Measurements from ENCODE around the gene ARHGAP31. TPM values are rescaled to one million over a fixed set of nuclear protein-coding genes. Genes with fewer than 3 reads are reported as not detected.

The ARHGAP31 gene, protein sequence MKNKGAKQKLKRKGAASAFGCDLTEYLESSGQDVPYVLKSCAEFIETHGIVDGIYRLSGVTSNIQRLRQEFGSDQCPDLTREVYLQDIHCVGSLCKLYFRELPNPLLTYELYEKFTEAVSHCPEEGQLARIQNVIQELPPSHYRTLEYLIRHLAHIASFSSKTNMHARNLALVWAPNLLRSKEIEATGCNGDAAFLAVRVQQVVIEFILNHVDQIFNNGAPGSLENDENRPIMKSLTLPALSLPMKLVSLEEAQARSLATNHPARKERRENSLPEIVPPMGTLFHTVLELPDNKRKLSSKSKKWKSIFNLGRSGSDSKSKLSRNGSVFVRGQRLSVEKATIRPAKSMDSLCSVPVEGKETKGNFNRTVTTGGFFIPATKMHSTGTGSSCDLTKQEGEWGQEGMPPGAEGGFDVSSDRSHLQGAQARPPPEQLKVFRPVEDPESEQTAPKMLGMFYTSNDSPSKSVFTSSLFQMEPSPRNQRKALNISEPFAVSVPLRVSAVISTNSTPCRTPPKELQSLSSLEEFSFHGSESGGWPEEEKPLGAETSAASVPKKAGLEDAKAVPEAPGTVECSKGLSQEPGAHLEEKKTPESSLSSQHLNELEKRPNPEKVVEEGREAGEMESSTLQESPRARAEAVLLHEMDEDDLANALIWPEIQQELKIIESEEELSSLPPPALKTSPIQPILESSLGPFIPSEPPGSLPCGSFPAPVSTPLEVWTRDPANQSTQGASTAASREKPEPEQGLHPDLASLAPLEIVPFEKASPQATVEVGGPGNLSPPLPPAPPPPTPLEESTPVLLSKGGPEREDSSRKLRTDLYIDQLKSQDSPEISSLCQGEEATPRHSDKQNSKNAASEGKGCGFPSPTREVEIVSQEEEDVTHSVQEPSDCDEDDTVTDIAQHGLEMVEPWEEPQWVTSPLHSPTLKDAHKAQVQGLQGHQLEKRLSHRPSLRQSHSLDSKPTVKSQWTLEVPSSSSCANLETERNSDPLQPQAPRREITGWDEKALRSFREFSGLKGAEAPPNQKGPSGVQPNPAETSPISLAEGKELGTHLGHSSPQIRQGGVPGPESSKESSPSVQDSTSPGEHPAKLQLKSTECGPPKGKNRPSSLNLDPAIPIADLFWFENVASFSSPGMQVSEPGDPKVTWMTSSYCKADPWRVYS (N-terminal part only)
- 10 to 100 TPM; 40.5 to 46.5 (median 44.4) TPM for total RNA-seq

DNA sequence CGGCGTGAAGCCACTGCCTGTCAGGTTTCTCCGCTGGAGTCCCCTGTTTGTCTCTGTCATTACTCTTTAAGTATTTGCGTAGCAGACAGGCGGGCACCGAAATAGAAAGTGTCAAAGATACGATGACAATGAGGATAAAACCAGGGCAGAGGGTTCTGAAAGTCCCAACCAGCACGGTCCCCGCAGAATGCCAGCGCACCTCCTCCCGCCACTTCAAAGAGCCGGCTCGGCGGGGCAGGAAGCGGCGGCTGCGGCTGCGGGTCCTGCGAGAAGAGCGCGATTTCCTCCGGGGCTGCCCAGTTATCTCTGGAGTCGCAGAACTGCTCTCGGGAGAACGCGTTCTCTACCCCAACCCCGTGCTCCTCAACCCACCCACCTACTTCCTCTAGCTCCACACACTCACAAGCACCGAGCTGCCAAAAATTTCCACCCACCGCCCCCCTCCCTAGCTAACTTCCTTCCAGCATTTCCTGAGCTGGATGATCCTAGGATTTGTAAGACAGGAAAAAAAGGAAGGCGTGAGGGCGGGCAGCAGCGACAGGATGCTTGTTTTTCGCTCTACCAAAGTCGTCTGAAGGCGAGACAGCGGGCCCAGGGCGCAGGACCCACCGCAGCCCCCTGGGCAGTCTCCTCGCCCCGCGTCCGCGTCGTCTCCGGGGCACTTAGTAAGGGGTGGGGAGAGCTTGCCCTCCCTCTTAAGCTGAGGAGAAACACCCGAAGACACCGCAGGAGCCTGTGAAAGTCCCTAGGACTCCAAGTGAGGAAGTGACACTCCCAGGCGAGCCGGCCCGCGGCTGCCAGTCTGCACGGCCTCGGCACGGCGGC, at the start of gene ARHGAP31:
Gene ARHGAP31, plus strand, starts transcription at position 513 of the 825 bp plus-strand sequence. CDS start 522 bp downstream, outside the sequence.
- peak; percentile 34 to 45 for DNase-seq (ENCODE audit: low spot score in 2 of 2)
- Histone ChIP-seq H3K4me1 (peaks cover 0 to 48% (median 26%) of the 10 kb centered on the region in 4 donors), H3K27ac (peak within 1 kb of the TSS; percentile 65 to 98 (median 97)), H3K27me3 (no peaks in the 10 kb centered on the region), H3K36me3 (peaks cover 0 to 16% (median 0%) of the 10 kb centered on the region in 3 donors), H3K9me3 (no peaks in the 10 kb centered on the region), H3K4me3 (peak within 1 kb of the TSS; percentile 56 to 85 (median 81))
- peak in 1 of 5 experiments; percentile 7 for TF ChIP-seq CTCF (IDR thresholded peaks at IDR 0.05)
- TF ChIP-seq POLR2A (IDR thresholded peaks at IDR 0.05) = peak in 1 of 2 donors; percentile 40
- TF ChIP-seq EP300 (IDR thresholded peaks at IDR 0.05) = peak in 1 of 2 donors; percentile 71
- 0% methylated on average over 37 to 47 of the region's 55 CpGs for WGBS, 2 donors

GRCh38 chr3:119245778-119246177, 48.4 kb upstream of the ARHGAP31 start:
- no peak for DNase-seq (ENCODE audit: low spot score in 2 of 2)
- no peak for TF ChIP-seq POLR2A (IDR thresholded peaks at IDR 0.05)
- no peak for TF ChIP-seq EP300 (IDR thresholded peaks at IDR 0.05)
- TF ChIP-seq CTCF (IDR thresholded peaks at IDR 0.05) = no peak
- 66 to 69% methylated on average over 2 of the region's 2 CpGs for WGBS, 2 donors

GRCh38 chr3:119255214-119255613, 39.0 kb upstream of the ARHGAP31 start:
- no peak for DNase-seq (ENCODE audit: low spot score in 2 of 2)
- 87 to 90% methylated on average over 2 of the region's 2 CpGs for WGBS, 2 donors

More at GRCh38 chr3:119245778-119246177, 48.4 kb upstream of the ARHGAP31 start:
- Histone ChIP-seq H3K36me3 (no peaks in the 10 kb centered on the region), H3K27ac (no peak overlapping the region), H3K4me3 (no peak overlapping the region), H3K4me1 (peaks cover 0 to 12% (median 0%) of the 10 kb centered on the region in 4 donors), H3K9me3 (peaks cover 0 to 14% (median 2%) of the 10 kb centered on the region in 4 donors), H3K27me3 (no peaks in the 10 kb centered on the region)

More at GRCh38 chr3:119255214-119255613, 39.0 kb upstream of the ARHGAP31 start:
- H3K27me3 ChIP-seq = no peaks in the 10 kb centered on the region
- TF ChIP-seq EP300 (IDR thresholded peaks at IDR 0.05) (no peak), POLR2A (IDR thresholded peaks at IDR 0.05) (no peak), CTCF (IDR thresholded peaks at IDR 0.05) (no peak)
- no peaks in the 10 kb centered on the region for H3K36me3 ChIP-seq
- no peaks in the 10 kb centered on the region for H3K9me3 ChIP-seq
- no peak overlapping the region for H3K27ac ChIP-seq
- no peak overlapping the region for H3K4me3 ChIP-seq
- peaks cover 0 to 12% (median 2%) of the 10 kb centered on the region in 4 donors for H3K4me1 ChIP-seq

Data from tibial nerve (tissue), 4 donors.